Neuronal stem cell (in vitro differentiated cells): ENCODE measurements around the gene PSMA3.

ENCODE experiments used
- DNase-seq: peaks from one replicate; pipeline ENCODE4 v3.0.0-alpha.2; 2013; ENCODE audit warnings: low spot score
- H2AFZ ChIP-seq: one replicate; pipeline ENCODE4 v1.6.1; 2013; ENCODE audit warnings: mild to moderate bottlenecking, low read length, inconsistent platforms
- H2AK5ac ChIP-seq: 2 replicates; pipeline ENCODE4 v1.6.1; 2013; ENCODE audit warnings: low read depth, mild to moderate bottlenecking, inconsistent platforms, low read length, moderate library complexity, mixed read lengths
- H2BK120ac ChIP-seq: 2 replicates; pipeline ENCODE4 v1.6.1; 2013; ENCODE audit warnings: low read depth, mild to moderate bottlenecking, inconsistent platforms, low read length, moderate library complexity, mixed read lengths
- H2BK12ac ChIP-seq: one replicate; pipeline ENCODE4 v1.6.1; 2013; ENCODE audit warnings: low read length, inconsistent platforms
- H2BK15ac ChIP-seq: 2 replicates; pipeline ENCODE4 v1.6.1; 2013; ENCODE audit warnings: mild to moderate bottlenecking, low read length, inconsistent platforms, mixed read lengths
- H2BK5ac ChIP-seq: one replicate; pipeline ENCODE4 v1.6.1; 2013; ENCODE audit warnings: inconsistent platforms, mild to moderate bottlenecking, low read length, moderate library complexity
- H3K14ac ChIP-seq: one replicate; pipeline ENCODE4 v1.6.1; 2013; ENCODE audit warnings: low read length, inconsistent platforms
- H3K18ac ChIP-seq: 2 replicates; pipeline ENCODE4 v1.6.1; 2013; ENCODE audit warnings: low read length, inconsistent platforms
- H3K23ac ChIP-seq: 2 replicates; pipeline ENCODE4 v1.6.1; 2013; ENCODE audit warnings: low read depth, mild to moderate bottlenecking, mixed read lengths, low read length, inconsistent platforms; ENCODE audit not compliant: poor library complexity
- H3K27ac ChIP-seq: replicated peaks from 3 replicates; pipeline ENCODE4 v1.5.1; 2013; ENCODE audit warnings: low read length, inconsistent platforms
- H3K27me3 ChIP-seq, 3 experiments: 2 replicates each; pipeline ENCODE4 v1.6.1; 2013; ENCODE audit warnings: low read length in 3 of 3, mild to moderate bottlenecking in 2 of 3, inconsistent platforms in 1 of 3, low read depth in 1 of 3, mixed read lengths in 1 of 3, moderate library complexity in 1 of 3; ENCODE audit not compliant: control insufficient read depth in 3 of 3, insufficient read depth in 3 of 3
- H3K36me3 ChIP-seq, 2 donors: replicated peaks in 1 of 2; 2 replicates each; pipeline ENCODE4 v1.6.1; 2013; ENCODE audit warnings: low read length in 2 of 2; ENCODE audit not compliant: control insufficient read depth in 2 of 2, insufficient read depth in 2 of 2
- H3K4ac ChIP-seq: 2 replicates; pipeline ENCODE4 v1.6.1; 2013; ENCODE audit warnings: inconsistent platforms, mild to moderate bottlenecking, low read length, moderate library complexity
- H3K4me1 ChIP-seq, 2 donors: 1 replicate in 1 of 2; 2 replicates in 1 of 2; pipeline ENCODE4 v1.6.1; 2013; ENCODE audit warnings: low read length in 2 of 2, low read depth in 1 of 2; ENCODE audit not compliant: control insufficient read depth in 2 of 2, insufficient read depth in 1 of 2
- H3K4me2 ChIP-seq: one replicate; pipeline ENCODE4 v1.6.1; 2013; ENCODE audit warnings: mild to moderate bottlenecking, low read length, inconsistent platforms; ENCODE audit not compliant: insufficient read depth, poor library complexity, severe bottlenecking
- H3K4me3 ChIP-seq, 2 donors: 2 replicates each; pipeline ENCODE4 v1.5.1; 2013; ENCODE audit warnings: low read length in 2 of 2, mild to moderate bottlenecking in 2 of 2, inconsistent platforms in 1 of 2, moderate library complexity in 1 of 2
- H3K79me1 ChIP-seq: one replicate; pipeline ENCODE4 v1.6.1; 2013; ENCODE audit warnings: low read depth, mild to moderate bottlenecking, inconsistent platforms, low read length, moderate library complexity
- H3K9ac ChIP-seq: one replicate; pipeline ENCODE4 v1.6.1; 2013; ENCODE audit warnings: mild to moderate bottlenecking, low read depth, low read length, inconsistent platforms; ENCODE audit not compliant: poor library complexity
- H3K9me3 ChIP-seq, 2 donors: replicated peaks in 1 of 2; 2 replicates each; pipeline versions ENCODE3 to v1.6.1; 2013; ENCODE audit warnings: low read length in 2 of 2, mild to moderate bottlenecking in 2 of 2, inconsistent platforms in 1 of 2, low read depth in 1 of 2, mixed read lengths in 1 of 2, moderate library complexity in 1 of 2; ENCODE audit not compliant: control insufficient read depth in 2 of 2, insufficient read depth in 1 of 2
- H4K8ac ChIP-seq: one replicate; pipeline ENCODE4 v1.6.1; 2013; ENCODE audit warnings: low read depth, mild to moderate bottlenecking, inconsistent platforms, low read length, moderate library complexity
- H4K91ac ChIP-seq: one replicate; pipeline ENCODE4 v1.6.1; 2013; ENCODE audit warnings: low read length, low read depth, mild to moderate bottlenecking, inconsistent platforms; ENCODE audit not compliant: poor library complexity
- WGBS, 2 donors: extraction: QIAGEN DNeasy Blood & Tissue Kit; methylation state at CpG; one replicate each; pipeline ENCODE4 v1.1.7; 2013; ENCODE audit warnings: missing lambda C conversion rate in 2 of 2, mixed read lengths in 1 of 2; ENCODE audit not compliant: insufficient read length in 2 of 2, insufficient replicate concordance in 1 of 2; ENCODE audit errors: extremely low coverage in 2 of 2; 5-methylcytosine and 5-hydroxymethylcytosine counted together

PSMA3 gene

GRCh38 chr14:58291646-58292045 lies 47.0 kb downstream of the PSMA3 start:
- Histone ChIP-seq H3K23ac (no peak overlapping the region), H3K4me2 (no peak overlapping the region), H3K9ac (no peak overlapping the region), H2AK5ac (no peak overlapping the region), H3K18ac (no peak overlapping the region), H3K27ac (no peak overlapping the region), H3K27me3 (no peaks in the 10 kb centered on the region), H3K14ac (no peak overlapping the region), H3K4me3 (no peak overlapping the region), H4K8ac (no peak overlapping the region), H3K9me3 (no peaks in the 10 kb centered on the region), H3K36me3 (peaks cover 12 to 95% of the 10 kb centered on the region in 2 donors), H3K4me1 (peaks cover 0 to 4% of the 10 kb centered on the region in 2 donors), H3K4ac (no peak overlapping the region), H2BK15ac (no peak overlapping the region), H2AFZ (no peak overlapping the region), H3K79me1 (peaks cover 9% of the 10 kb centered on the region), H4K91ac (no peak overlapping the region), H2BK5ac (no peak overlapping the region), H2BK120ac (no peak overlapping the region), H2BK12ac (no peak overlapping the region)
- WGBS, 2 donors: no CpG with 5 or more reads among the region's 5 CpGs
- DNase-seq: no peak

GRCh38 chr14:58292187-58292586 lies 47.5 kb downstream of the PSMA3 start:
- Histone ChIP-seq H3K79me1 (peaks cover 9% of the 10 kb centered on the region), H3K23ac (no peak overlapping the region), H2AFZ (no peak overlapping the region), H3K18ac (no peak overlapping the region), H2BK12ac (no peak overlapping the region), H3K9me3 (no peaks in the 10 kb centered on the region), H2BK120ac (no peak overlapping the region), H2BK15ac (no peak overlapping the region), H3K9ac (no peak overlapping the region), H3K4me1 (peaks cover 0 to 4% of the 10 kb centered on the region in 2 donors), H4K8ac (no peak overlapping the region), H2BK5ac (no peak overlapping the region), H2AK5ac (no peak overlapping the region), H3K4ac (no peak overlapping the region), H3K36me3 (peaks cover 12 to 89% of the 10 kb centered on the region in 2 donors), H3K4me2 (no peak overlapping the region), H3K27ac (no peak overlapping the region), H3K14ac (no peak overlapping the region), H3K4me3 (no peak overlapping the region), H3K27me3 (no peaks in the 10 kb centered on the region), H4K91ac (no peak overlapping the region)
- WGBS, 2 donors: no CpG with 5 or more reads among the region's 3 CpGs
- no peak for DNase-seq

- H3K4ac ChIP-seq: no peak overlapping the region
- H3K4me1 ChIP-seq: peaks cover 0 to 4% of the 10 kb centered on the region in 2 donors
- no peaks in the 10 kb centered on the region for H3K9me3 ChIP-seq
- H2AK5ac ChIP-seq: no peak overlapping the region
- no peaks in the 10 kb centered on the region for H3K27me3 ChIP-seq
- H3K36me3 ChIP-seq: peaks cover 9 to 69% of the 10 kb centered on the region in 2 donors
- no peak overlapping the region for H4K8ac ChIP-seq
- no peak overlapping the region for H4K91ac ChIP-seq
- H3K79me1 ChIP-seq: peaks cover 9% of the 10 kb centered on the region
- H3K4me3 ChIP-seq: no peak overlapping the region
- no peak overlapping the region for H2AFZ ChIP-seq
- no peak overlapping the region for H2BK12ac ChIP-seq
- no CpG with 5 or more reads among the region's 7 CpGs for WGBS, 2 donors
- H3K27ac ChIP-seq: no peak overlapping the region
- H3K14ac ChIP-seq: no peak overlapping the region
- DNase-seq: no peak
- no peak overlapping the region for H2BK5ac ChIP-seq
- no peak overlapping the region for H3K4me2 ChIP-seq
- H3K23ac ChIP-seq: no peak overlapping the region
- H2BK15ac ChIP-seq: no peak overlapping the region
- no peak overlapping the region for H3K18ac ChIP-seq
- no peak overlapping the region for H2BK120ac ChIP-seq
- H3K9ac ChIP-seq: no peak overlapping the region
These were observed 49.6 kb downstream of the PSMA3 start for GRCh38 chr14:58294201-58294600.

DNA sequence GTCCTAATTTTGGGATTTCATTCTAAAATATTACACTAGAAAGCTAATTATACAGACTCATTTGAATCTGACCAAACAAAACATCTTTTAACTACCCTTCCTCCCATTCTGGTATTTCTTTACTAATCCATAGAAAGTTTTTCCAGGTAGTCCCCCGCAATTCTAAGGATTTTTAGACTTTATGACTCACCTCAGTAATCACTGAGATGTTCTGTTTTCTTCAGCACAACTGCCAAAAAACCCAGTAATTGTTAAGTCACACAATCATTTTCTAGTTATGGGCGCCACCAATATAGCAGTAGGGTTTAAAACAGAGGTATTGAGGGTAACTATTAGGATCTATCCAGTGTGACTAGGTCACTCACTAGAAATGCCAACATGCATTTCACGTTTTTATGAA lies 52.1 kb downstream of the PSMA3 start:
- Histone ChIP-seq H2AFZ (no peak overlapping the region), H2BK120ac (no peak overlapping the region), H3K9me3 (no peaks in the 10 kb centered on the region), H3K27ac (no peak overlapping the region), H3K23ac (no peak overlapping the region), H3K4me3 (peak overlapping the region; percentile 51 to 66), H2AK5ac (no peak overlapping the region), H3K18ac (no peak overlapping the region), H3K4me2 (peak overlapping the region; percentile 53), H3K9ac (no peak overlapping the region), H2BK12ac (no peak overlapping the region), H3K14ac (no peak overlapping the region), H2BK15ac (no peak overlapping the region), H3K27me3 (no peaks in the 10 kb centered on the region), H4K8ac (no peak overlapping the region), H4K91ac (no peak overlapping the region), H3K79me1 (peaks cover 12% of the 10 kb centered on the region), H3K4me1 (peaks cover 0 to 4% of the 10 kb centered on the region in 2 donors), H2BK5ac (no peak overlapping the region), H3K36me3 (peaks cover 9 to 58% of the 10 kb centered on the region in 2 donors), H3K4ac (no peak overlapping the region)
- WGBS, 2 donors: no CpG with 5 or more reads among the region's 3 CpGs
- DNase-seq: no peak
